ENCODE data around the gene SLC2A11. TPM values are rescaled to one million over a fixed set of nuclear protein-coding genes. Genes with fewer than 3 reads are reported as not detected.

SLC2A11 gene
- total RNA-seq, 1 experiment from 2014 or later: 9.4 TPM

GRCh38 chr22:23893121-23893944 is 35.7 kb downstream of the SLC2A11 start:
- peak overlapping the region; percentile 81 for H2AFZ ChIP-seq (ENCODE audit: low read length)
- peak overlapping the region; percentile 95 for H3K4me2 ChIP-seq (ENCODE audit: low read length)
- peak overlapping the region; percentile 80 for H3K27ac ChIP-seq (ENCODE audit: low read length)
- peaks cover 20% of the 10 kb centered on the region for H3K36me3 ChIP-seq (ENCODE audit: low read depth, low read length)
- peak overlapping the region; percentile 90 for H3K4me3 ChIP-seq (ENCODE audit: low read length)
- H3K9ac ChIP-seq (ENCODE audit: low read length): peak overlapping the region; percentile 96
- DNase-seq (no peak), ATAC-seq (no peak)
- peaks cover 18% of the 10 kb centered on the region; the same call in 1 of the 2 replicates for H4K20me1 ChIP-seq (ENCODE audit: low read length)
- H3F3A ChIP-seq (ENCODE audit: low read length, unreplicated experiment): no peaks in the 10 kb centered on the region
- no peaks in the 10 kb centered on the region for H3K9me3 ChIP-seq (ENCODE audit: low read length)
- H3K9me2 ChIP-seq (replicated peaks; ENCODE audit: low read length): no peaks in the 10 kb centered on the region
- H3K4me1 ChIP-seq (ENCODE audit: insufficient read depth, low read length): peaks cover 21% of the 10 kb centered on the region
- ChIA-PET POLR2A (ENCODE audit: unreplicated experiment) (no interaction called here), CTCF (interaction anchor here (0.6 to 1.7 kb wide), 2 partner anchors 36 to 162 kb away, joined by 6 to 9 read pairs; partner anchors contain the start of gene SLC2A11)
- H3K27me3 ChIP-seq (ENCODE audit: low read length): no peaks in the 10 kb centered on the region
- BruUV-seq (replicated peaks): TSS peak; percentile 50
- H3K79me2 ChIP-seq (ENCODE audit: low read length): peaks cover 31% of the 10 kb centered on the region
- intact Hi-C loops (cut with micrococcal nuclease): no loop called here
- TF ChIP-seq EZH2phosphoT487 (IDR thresholded peaks at IDR 0.05; ENCODE audit: borderline replicate concordance, low read length) (no peak), EZH2 (IDR thresholded peaks at IDR 0.05; ENCODE audit: low read length, unreplicated experiment) (no peak), CTCF (conservative IDR thresholded peaks at IDR 0.05; ENCODE audit: low read depth, low read length) (no peak)

DNA sequence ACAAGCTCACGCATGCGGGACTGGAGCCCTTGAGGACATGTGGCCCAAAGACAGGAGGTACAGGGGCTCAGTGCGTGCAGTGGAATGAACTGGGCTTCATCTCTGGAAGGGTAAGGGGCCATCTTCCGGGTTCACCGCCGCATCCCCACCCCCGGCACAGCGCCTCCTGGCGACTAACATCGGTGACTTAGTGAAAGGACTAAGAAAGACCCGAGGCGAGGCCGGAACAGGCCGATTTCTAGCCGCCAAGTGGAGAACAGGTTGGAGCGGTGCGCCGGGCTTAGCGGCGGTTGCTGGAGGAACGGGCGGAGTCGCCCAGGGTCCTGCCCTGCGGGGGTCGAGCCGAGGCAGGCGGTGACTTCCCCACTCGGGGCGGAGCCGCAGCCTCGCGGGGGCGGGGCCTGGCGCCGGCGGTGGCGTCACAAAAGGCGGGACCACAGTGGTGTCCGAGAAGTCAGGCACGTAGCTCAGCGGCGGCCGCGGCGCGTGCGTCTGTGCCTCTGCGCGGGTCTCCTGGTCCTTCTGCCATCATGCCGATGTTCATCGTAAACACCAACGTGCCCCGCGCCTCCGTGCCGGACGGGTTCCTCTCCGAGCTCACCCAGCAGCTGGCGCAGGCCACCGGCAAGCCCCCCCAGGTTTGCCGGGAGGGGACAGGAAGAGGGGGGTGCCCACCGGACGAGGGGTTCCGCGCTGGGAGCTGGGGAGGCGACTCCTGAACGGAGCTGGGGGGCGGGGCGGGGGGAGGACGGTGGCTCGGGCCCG is 36.5 kb downstream of the SLC2A11 start, which contains the start of gene MIF:
Gene MIF, plus strand, starts transcription at position 439 of the 765 bp plus-strand sequence. Its CDS starts 92 bp downstream, at position 531.
- no TSS peak for BruUV-seq (replicated peaks)
- peaks cover 20% of the 10 kb centered on the region for H3K36me3 ChIP-seq (ENCODE audit: low read depth, low read length)

More for the DNA sequence above, 36.5 kb downstream of the SLC2A11 start, which contains the start of gene MIF:
- Histone ChIP-seq H3F3A (ENCODE audit: low read length, unreplicated experiment) (no peaks in the 10 kb centered on the region), H2AFZ (ENCODE audit: low read length) (peak within 1 kb of the TSS; percentile 81), H3K4me1 (ENCODE audit: insufficient read depth, low read length) (peaks cover 17% of the 10 kb centered on the region), H4K20me1 (ENCODE audit: low read length) (peaks cover 18% of the 10 kb centered on the region; the same call in 1 of the 2 replicates), H3K4me2 (ENCODE audit: low read length) (peak within 1 kb of the TSS; percentile 95), H3K27ac (ENCODE audit: low read length) (peak within 1 kb of the TSS; percentile 80), H3K79me2 (ENCODE audit: low read length) (peaks cover 31% of the 10 kb centered on the region), H3K9me3 (ENCODE audit: low read length) (no peaks in the 10 kb centered on the region), H3K27me3 (ENCODE audit: low read length) (no peaks in the 10 kb centered on the region), H3K9ac (ENCODE audit: low read length) (peak within 1 kb of the TSS; percentile 96), H3K9me2 (replicated peaks; ENCODE audit: low read length) (no peaks in the 10 kb centered on the region), H3K4me3 (ENCODE audit: low read length) (peak within 1 kb of the TSS; percentile 90)
- POLR2A ChIA-PET (ENCODE audit: unreplicated experiment): interaction anchor here (0.6 kb wide), 1 partner anchor 1161 kb away, joined by 3 read pairs; no protein-coding TSS in a partner anchor
- peak; percentile 89 for DNase-seq
- TF ChIP-seq EZH2phosphoT487 (IDR thresholded peaks at IDR 0.05; ENCODE audit: borderline replicate concordance, low read length): no peak
- peak; percentile 77 for TF ChIP-seq CTCF (conservative IDR thresholded peaks at IDR 0.05; ENCODE audit: low read depth, low read length)
- TF ChIP-seq EZH2 (IDR thresholded peaks at IDR 0.05; ENCODE audit: low read length, unreplicated experiment): no peak
- ATAC-seq: peak; percentile 81
- intact Hi-C loops (cut with micrococcal nuclease): no loop called here
- CTCF ChIA-PET: interaction anchor here (0.5 to 1.7 kb wide), 5 partner anchors 19 to 163 kb away, joined by 3 to 9 read pairs (median 3); partner anchors contain the start of gene SLC2A11
